GM10266 (cell line): ENCODE data around the gene DRD2.

Source experiments
- DNase-seq: peaks from one replicate; pipeline ENCODE4 v3.0.0; 2012; ENCODE audit errors: extremely low spot score
- TF ChIP-seq, protein P1 (sequence below): IDR thresholded peaks from 2 replicates; pipeline ENCODE4 v1.5.1; 2012; ENCODE audit warnings: mild to moderate bottlenecking, low read depth; ENCODE audit not compliant: control insufficient read depth, insufficient read depth; ENCODE audit errors: missing control alignments

Gene DRD2

DNA sequence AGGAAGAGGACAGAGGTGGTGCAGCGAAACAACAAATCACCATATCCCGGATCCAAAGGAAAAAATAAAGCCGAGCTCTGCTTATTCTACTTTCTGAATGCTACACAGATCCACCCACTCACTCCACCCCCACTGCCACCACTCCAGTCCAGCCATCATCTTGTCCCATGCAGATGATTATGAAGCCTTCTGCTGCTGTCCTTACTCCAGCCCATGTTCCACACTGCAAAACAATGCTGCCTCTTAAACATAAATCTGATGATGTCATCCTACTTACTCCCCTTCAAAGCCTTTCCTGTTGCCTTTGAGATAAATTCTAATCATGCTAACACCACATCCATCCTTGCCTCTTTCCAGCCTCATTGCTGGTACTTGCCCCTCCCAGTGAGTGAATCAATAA, 6.5 kb upstream of the DRD2 start:
- TF ChIP-seq, protein P1, sequence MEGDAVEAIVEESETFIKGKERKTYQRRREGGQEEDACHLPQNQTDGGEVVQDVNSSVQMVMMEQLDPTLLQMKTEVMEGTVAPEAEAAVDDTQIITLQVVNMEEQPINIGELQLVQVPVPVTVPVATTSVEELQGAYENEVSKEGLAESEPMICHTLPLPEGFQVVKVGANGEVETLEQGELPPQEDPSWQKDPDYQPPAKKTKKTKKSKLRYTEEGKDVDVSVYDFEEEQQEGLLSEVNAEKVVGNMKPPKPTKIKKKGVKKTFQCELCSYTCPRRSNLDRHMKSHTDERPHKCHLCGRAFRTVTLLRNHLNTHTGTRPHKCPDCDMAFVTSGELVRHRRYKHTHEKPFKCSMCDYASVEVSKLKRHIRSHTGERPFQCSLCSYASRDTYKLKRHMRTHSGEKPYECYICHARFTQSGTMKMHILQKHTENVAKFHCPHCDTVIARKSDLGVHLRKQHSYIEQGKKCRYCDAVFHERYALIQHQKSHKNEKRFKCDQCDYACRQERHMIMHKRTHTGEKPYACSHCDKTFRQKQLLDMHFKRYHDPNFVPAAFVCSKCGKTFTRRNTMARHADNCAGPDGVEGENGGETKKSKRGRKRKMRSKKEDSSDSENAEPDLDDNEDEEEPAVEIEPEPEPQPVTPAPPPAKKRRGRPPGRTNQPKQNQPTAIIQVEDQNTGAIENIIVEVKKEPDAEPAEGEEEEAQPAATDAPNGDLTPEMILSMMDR, result no peak
- no peak for DNase-seq

DNA sequence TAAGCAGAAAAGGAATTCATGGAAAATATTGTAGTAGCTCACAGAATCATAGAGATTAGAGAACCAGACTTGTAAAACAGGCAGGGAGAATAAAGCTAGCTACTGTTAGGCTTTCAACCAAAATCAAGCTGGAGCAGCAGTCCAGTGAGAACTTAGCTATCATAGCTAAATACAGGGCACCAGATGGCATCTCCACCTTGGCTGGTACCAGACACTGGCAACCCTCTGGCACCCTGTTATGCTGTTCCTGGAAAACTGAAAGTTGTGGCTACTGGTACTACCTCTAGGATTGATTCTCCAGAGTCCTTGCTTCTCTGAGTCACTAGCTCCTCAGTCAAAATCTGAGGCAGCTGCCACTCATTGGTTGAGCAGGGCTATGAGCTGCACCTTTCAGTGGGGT, 6.0 kb upstream of the DRD2 start:
- no peak for DNase-seq
- TF ChIP-seq, protein P1, result no peak

DNA sequence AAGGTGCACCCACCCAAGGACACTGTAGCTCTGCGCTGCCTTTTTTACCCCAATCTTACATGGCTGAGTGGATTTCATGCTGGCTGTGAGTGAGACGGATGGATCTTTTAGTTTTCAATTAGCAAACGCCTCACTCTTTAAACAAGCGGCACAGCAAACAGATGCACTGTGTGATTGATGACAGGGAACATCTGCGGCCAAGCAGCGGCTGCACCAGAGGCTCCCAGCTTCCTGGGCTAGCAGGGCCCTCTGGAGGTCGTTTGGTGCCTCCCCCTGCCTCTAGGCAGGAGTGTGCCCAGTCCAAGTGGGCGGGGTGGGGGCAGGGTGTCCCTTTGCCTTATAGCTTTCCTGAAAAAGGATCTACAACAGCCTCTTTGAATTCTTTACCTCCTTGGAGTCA, 2.1 kb upstream of the DRD2 start:
- no peak for DNase-seq
- TF ChIP-seq, protein P1, result peak; percentile 19

DNA sequence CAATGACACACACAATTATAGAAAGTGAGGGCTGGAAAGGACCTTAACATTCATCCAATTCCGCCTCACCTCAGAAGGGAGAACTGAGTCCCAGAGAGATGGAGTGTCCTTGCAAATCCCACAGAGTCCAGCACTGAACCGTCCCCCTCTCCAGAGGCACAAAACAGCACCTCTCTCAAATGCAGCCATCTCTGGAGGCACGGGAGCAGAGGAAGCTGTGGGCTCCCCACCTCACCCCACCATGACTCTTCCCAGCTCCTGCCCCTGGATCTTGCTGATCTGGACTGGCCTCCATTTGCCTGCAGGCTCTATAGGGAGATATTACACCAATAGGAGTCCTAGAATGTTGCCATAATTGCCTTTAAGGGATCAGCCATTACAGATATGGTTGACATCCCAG, 1.4 kb upstream of the DRD2 start:
- TF ChIP-seq, protein P1, result no peak

DNA sequence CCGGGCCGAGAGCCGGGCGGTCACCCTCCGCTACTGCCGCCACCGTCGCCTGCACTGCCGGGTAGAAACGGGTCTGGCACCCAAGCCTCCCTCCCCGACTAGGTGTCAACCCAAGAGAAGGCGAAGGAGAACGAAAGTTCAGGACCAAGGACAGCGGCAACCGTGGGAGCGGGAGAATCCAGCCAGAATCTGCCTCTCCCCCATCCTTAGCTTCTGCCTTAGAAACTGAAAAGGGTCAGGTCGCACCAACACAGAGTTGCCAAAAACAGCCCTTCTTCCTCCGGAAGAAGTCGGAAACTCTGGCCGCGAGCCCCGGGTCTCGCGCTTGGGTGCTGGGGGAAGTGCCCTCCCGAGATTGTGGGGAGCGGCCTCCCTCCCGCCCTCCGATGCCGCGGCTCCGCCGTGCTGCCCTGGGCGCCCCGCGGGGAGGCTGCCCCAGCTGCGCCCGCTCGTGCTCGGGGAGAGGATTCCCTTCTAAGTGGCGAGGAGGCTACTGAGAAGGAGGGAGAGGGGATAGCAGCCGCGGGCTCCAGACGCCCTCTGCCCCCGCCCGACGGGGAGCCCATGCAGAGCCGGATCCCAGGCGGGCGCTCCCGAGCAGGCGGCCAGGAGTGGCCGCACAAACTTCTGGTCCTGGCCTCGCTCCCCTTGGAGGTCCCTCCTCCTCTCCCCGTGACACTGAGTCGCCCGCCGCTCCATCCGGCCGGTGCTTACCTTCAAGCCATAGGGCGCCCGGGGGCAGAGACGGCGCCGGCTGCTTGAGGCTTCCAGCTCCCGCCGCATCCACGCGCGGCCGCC, 637 bp downstream of the DRD2 start:
- DNase-seq, result peak; percentile 69
- TF ChIP-seq, protein P1, result no peak

More for the DNA sequence above, 1.4 kb upstream of the DRD2 start:
- DNase-seq, result no peak

DNA sequence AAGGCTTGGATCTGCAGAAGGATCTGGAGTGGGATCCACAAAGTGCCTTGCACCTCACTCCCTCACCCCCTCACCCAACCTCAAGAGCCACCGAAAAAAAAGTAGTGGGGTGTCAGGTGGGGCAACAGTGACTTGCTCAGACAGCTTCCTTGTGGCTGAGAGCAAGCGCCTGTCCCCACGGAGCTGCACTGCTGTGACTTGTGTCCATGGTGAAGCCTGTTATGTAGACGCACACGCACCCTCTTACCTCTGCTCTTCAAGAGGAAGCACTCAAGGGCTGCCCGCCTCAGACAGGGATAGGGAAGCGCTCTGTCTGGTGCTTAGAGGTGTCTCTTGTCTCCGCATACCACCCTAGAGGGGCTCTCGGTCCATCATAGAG, 1.2 kb downstream of the DRD2 start:
- no peak for DNase-seq

DNA sequence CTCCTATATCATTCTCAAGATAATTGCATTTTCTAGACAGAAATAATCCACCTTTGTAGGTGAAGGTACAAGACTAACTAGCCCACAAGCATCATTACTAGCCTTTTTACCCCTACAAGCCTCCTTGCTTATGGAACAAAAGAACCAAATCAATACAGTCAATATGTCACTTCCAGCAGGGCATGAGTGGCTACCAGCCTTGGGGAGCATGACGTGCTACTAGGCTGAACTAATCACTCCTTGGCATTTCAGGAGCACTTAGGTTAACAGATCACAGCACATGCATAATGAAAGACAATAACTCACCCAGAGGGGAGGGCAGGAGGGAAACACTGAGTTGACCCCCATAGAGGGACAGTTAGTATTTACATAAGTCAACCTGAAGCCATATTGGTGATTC, 2.7 kb downstream of the DRD2 start:
- DNase-seq, result no peak
- TF ChIP-seq, protein P1, result no peak

More for the DNA sequence above, 1.2 kb downstream of the DRD2 start:
- TF ChIP-seq, protein P1, result no peak
